Activated T-cell treated with anti-CD3 and anti-CD28 coated beads, Interleukin-2, amount 50 U/mL, for 1 hour (primary cell): Measurements from ENCODE around the gene MIA.
A peak's percentile ranks its signal among the peaks of the same experiment; 100 is the strongest.
"Not testable (repeated sequence)": the region's sequence is repeated elsewhere in the genome, so short reads cannot be mapped to it uniquely, and the experiment has no call there.

Experiments
- DNase-seq: peaks from one replicate; pipeline ENCODE4 v3.0.0-alpha.2; 2020

Gene MIA

DNA sequence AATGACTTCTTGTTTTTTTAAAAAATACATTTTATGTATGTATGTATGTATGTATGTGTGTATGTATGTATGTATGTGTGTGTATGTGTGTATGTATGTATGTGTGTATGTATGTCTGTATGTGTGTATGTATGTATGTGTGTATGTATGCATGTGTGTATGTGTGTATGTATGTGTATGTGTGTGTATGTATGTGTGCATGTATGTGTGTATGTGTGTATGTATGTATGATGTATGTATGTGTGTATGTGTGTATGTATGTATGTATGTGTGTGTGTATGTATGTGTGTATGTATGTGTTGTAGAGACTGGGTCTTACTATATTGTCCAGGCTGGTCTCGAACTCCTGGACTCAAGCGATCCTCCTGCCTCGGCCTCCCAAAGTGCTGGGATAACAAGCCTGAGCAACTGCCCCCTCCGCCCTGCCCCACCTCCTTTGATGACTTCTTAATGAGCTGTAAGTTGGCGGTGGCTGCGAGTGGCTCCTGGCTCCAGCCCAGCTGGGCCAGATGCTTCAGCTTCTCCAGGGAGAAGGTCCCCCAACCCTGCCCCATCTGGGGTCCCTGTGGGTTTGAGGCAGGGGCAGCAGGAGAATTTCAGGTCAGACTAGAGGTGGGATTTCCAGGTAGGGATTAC is 50.3 kb downstream of the MIA start:
- not testable (repeated sequence) for DNase-seq

DNA sequence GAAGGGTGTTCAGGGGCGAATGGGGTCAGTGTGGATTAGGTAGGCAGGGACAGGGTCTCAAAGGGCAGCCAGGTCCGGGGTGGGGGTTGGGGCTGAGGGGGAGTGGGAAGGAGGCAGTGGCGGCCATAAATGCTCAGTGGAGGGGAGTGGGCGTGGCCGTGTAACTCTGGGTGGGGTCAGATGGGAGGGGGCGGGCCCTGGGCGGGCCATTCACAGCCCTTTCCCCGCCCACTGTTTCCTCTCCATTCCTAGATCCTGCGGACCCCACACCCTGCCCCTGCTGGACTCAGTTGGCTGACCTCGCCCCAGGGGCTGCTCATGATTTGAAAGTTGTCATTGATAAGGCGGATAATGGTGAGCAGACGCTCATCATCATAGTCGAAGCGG is 51.0 kb downstream of the MIA start:
- not testable (repeated sequence) for DNase-seq

GRCh38 chr19:40826699-40827385 is 51.5 kb downstream of the MIA start:
- DNase-seq: peak; percentile 63
